BJ (cell line): ENCODE results near the gene ZBTB44. TPM values are rescaled to one million over a fixed set of nuclear protein-coding genes. Genes with fewer than 3 reads are reported as not detected.

Experiments
- CTCF ChIA-PET: fragments of 350-600 bp; formaldehyde crosslinking; extraction: SDS; loops from one replicate; lab custom pipeline; 2021; ENCODE audit warnings: antibody characterized with exemption, inconsistent platforms; lab: Yijun Ruan, JAX
- POLR2A ChIA-PET: fragments of 300-600 bp; sonication (Branson Sonifier 250); formaldehyde crosslinking; extraction: SDS; loops from one replicate; lab custom pipeline; 2021; ENCODE audit warnings: antibody characterized with exemption; lab: Charles Lee
- DNase-seq: peaks from one replicate; pipeline ENCODE4 v3.0.0-alpha.2; 2011; ENCODE audit warnings: low read depth
- H3K27me3 ChIP-seq: 2 replicates; pipeline ENCODE4 v1.6.0; 2011; ENCODE audit warnings: low read length; ENCODE audit not compliant: control insufficient read depth, insufficient read depth
- H3K36me3 ChIP-seq: 2 replicates; pipeline ENCODE4 v1.5.1; 2011; ENCODE audit warnings: low read length; ENCODE audit not compliant: control insufficient read depth, insufficient read depth
- H3K4me3 ChIP-seq: 2 replicates; pipeline ENCODE4 v1.5.1; 2011; ENCODE audit warnings: low read depth, mild to moderate bottlenecking, control low read depth, low read length
- polyA plus RNA-seq: library from polyadenylated mRNA; depleted of rRNA; stranded (reverse); fragments of >200 nt; gene quantifications from 2 replicates; pipeline ENCODE4 v1.2.3, GENCODE V29; 2011
- TF ChIP-seq, protein P1 (sequence below): IDR thresholded peaks from 2 replicates; pipeline ENCODE4 v1.5.1; 2011; ENCODE audit warnings: low read depth, mild to moderate bottlenecking, control low read depth, inconsistent platforms, low read length, moderate library complexity; ENCODE audit not compliant: insufficient read depth

ZBTB44 gene
- polyA plus RNA-seq, 1 experiment = 11.5 TPM

- Histone ChIP-seq H3K27me3 (peaks cover 5% of the 10 kb centered on the region), H3K36me3 (no peaks in the 10 kb centered on the region), H3K4me3 (no peak overlapping the region)
- POLR2A ChIA-PET = no interaction called here
- DNase-seq = no peak
- TF ChIP-seq, protein P1, sequence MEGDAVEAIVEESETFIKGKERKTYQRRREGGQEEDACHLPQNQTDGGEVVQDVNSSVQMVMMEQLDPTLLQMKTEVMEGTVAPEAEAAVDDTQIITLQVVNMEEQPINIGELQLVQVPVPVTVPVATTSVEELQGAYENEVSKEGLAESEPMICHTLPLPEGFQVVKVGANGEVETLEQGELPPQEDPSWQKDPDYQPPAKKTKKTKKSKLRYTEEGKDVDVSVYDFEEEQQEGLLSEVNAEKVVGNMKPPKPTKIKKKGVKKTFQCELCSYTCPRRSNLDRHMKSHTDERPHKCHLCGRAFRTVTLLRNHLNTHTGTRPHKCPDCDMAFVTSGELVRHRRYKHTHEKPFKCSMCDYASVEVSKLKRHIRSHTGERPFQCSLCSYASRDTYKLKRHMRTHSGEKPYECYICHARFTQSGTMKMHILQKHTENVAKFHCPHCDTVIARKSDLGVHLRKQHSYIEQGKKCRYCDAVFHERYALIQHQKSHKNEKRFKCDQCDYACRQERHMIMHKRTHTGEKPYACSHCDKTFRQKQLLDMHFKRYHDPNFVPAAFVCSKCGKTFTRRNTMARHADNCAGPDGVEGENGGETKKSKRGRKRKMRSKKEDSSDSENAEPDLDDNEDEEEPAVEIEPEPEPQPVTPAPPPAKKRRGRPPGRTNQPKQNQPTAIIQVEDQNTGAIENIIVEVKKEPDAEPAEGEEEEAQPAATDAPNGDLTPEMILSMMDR = no peak
- CTCF ChIA-PET = interaction anchor here (1.0 kb wide), 1 partner anchor 10 kb away, joined by 3 read pairs; no protein-coding TSS in a partner anchor
These were observed 111.7 kb downstream of the ZBTB44 start for GRCh38 chr11:130202818-130203689.

GRCh38 chr11:130202009-130202817, 112.5 kb downstream of the ZBTB44 start:
- ChIA-PET POLR2A (no interaction called here), CTCF (interaction anchor here (1.0 kb wide), 1 partner anchor 11 kb away, joined by 3 read pairs; no protein-coding TSS in a partner anchor)
- H3K4me3 ChIP-seq = no peak overlapping the region
- H3K36me3 ChIP-seq = no peaks in the 10 kb centered on the region
- DNase-seq = no peak
- peaks cover 5% of the 10 kb centered on the region for H3K27me3 ChIP-seq
- TF ChIP-seq, protein P1 = no peak

- ChIA-PET CTCF (interaction anchor here (0.7 kb wide), 1 partner anchor 8 kb away, joined by 3 read pairs; no protein-coding TSS in a partner anchor), POLR2A (no interaction called here)
- H3K4me3 ChIP-seq = no peak overlapping the region
- peaks cover 5% of the 10 kb centered on the region; the same call in 1 of the 2 replicates for H3K27me3 ChIP-seq
- TF ChIP-seq, protein P1 = no peak
- H3K36me3 ChIP-seq = no peaks in the 10 kb centered on the region
- no peak for DNase-seq
These were observed 113.7 kb downstream of the ZBTB44 start for GRCh38 chr11:130201026-130201425.

DNA sequence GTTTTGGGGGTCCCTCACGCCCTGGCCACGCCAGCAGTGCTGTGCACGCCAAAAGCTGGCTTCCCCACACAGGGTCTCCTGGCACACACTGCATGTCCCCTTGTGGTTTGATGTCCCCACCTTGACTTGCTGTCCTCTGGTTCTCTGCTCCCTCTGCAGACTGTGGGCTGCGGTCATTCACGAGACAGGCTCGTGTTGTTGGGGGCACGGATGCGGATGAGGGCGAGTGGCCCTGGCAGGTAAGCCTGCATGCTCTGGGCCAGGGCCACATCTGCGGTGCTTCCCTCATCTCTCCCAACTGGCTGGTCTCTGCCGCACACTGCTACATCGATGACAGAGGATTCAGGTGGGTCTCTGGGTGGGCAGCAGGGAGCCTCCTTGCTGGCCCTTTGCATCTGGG, 114.9 kb downstream of the ZBTB44 start:
- peaks cover 7% of the 10 kb centered on the region; the same call in 1 of the 2 replicates for H3K27me3 ChIP-seq
- H3K4me3 ChIP-seq = no peak overlapping the region
- no peaks in the 10 kb centered on the region for H3K36me3 ChIP-seq
- POLR2A ChIA-PET = no interaction called here
- DNase-seq = no peak
- CTCF ChIA-PET = interaction anchor here (0.8 kb wide), 1 partner anchor 13 kb away, joined by 6 read pairs; no protein-coding TSS in a partner anchor
- TF ChIP-seq, protein P1 = no peak
